NB4 (cell line): ENCODE data around the gene SPSB4.
"Not testable (repeated sequence)": the region's sequence is repeated elsewhere in the genome, so short reads cannot be mapped to it uniquely, and the experiment has no call there.

Experiments used
- DNase-seq: peaks from one replicate; pipeline ENCODE4 v3.0.0; 2010; ENCODE audit warnings: low read depth
- H3K4me3 ChIP-seq: one replicate; pipeline ENCODE4 v1.5.1; 2011; ENCODE audit warnings: mild to moderate bottlenecking, low read depth, low read length, moderate library complexity
- MAX ChIP-seq: IDR thresholded peaks from 2 replicates; pipeline ENCODE4 v1.6.1; 2011; ENCODE audit warnings: low read depth, low read length
- MYC ChIP-seq: IDR thresholded peaks from 2 replicates; pipeline ENCODE4 v1.6.1; 2011; ENCODE audit warnings: low read depth, low read length
- POLR2A ChIP-seq: IDR thresholded peaks from 2 replicates; pipeline ENCODE4 v1.6.1; 2011; ENCODE audit warnings: mild to moderate bottlenecking; ENCODE audit not compliant: insufficient read length; ENCODE audit errors: extremely low read depth
- TF ChIP-seq, protein P1 (sequence below): IDR thresholded peaks from one replicate; pipeline ENCODE4 v1.5.1; 2012; ENCODE audit warnings: low read depth, low read length

Gene SPSB4

GRCh38 chr3:141114816-141115460 is 63.8 kb downstream of the SPSB4 start:
- no peak for DNase-seq
- H3K4me3 ChIP-seq = no peak overlapping the region
- no peak for TF ChIP-seq POLR2A
- no peak for TF ChIP-seq MAX
- no peak for TF ChIP-seq MYC
- TF ChIP-seq, protein P1, sequence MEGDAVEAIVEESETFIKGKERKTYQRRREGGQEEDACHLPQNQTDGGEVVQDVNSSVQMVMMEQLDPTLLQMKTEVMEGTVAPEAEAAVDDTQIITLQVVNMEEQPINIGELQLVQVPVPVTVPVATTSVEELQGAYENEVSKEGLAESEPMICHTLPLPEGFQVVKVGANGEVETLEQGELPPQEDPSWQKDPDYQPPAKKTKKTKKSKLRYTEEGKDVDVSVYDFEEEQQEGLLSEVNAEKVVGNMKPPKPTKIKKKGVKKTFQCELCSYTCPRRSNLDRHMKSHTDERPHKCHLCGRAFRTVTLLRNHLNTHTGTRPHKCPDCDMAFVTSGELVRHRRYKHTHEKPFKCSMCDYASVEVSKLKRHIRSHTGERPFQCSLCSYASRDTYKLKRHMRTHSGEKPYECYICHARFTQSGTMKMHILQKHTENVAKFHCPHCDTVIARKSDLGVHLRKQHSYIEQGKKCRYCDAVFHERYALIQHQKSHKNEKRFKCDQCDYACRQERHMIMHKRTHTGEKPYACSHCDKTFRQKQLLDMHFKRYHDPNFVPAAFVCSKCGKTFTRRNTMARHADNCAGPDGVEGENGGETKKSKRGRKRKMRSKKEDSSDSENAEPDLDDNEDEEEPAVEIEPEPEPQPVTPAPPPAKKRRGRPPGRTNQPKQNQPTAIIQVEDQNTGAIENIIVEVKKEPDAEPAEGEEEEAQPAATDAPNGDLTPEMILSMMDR = no peak

DNA sequence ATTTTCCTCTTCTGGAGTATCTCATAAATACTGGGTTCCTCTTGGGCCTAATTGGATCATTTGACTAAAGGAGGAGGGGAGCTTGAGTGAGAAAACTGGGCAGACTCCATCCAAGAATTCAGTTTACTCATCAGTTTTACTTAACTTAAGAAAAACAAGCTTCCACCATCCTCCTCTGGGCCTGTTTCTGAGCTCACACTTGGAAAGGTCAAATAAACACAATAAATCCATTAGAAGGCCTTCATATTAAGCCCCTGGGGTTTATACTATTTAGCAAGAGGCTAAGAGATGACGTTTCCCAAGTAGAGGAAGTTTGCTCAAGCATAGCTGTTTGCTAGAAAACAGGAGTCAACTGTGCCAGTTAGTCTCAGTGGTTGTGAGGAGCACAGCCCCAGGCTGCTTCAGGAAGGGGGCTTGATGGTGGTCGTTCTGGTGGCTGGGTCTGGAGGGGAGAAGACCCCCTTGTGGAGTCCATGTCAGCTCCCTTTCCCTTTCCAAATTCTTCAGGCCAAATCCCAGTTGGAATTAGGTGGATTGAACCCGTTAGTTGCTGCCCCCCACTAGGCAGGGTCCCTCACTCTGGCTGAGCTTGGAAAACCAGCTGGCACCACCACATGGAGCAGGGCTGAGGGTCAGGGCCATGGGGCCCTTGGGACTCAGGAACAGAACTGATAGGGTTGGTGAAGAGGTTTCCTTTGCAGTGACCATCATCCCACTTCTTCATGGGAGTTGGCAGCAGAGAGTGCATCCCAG is 64.8 kb downstream of the SPSB4 start:
- TF ChIP-seq MYC (no peak), MAX (no peak), POLR2A (no peak)
- TF ChIP-seq, protein P1 = no peak
- no peak overlapping the region for H3K4me3 ChIP-seq
- DNase-seq = no peak

DNA sequence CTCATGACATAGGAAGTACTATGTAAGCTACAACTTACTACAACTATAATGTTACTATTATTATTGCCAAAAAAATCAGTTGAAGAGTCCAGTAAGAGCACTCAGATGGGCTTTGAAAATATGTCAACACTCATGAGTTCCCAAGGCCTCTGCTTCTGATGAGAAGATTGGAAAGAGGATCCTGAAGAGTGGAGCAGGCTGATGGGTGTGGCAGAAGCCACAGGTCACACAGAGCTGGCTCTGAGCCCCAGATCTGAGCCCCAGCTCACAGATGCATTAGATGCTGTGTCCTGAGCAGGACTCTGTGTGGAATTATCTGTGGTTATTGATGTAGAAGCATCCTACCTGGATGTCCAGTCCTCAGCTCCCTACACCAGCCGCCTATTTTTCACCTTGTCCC is 65.6 kb downstream of the SPSB4 start:
- no peak overlapping the region for H3K4me3 ChIP-seq
- no peak for DNase-seq
- TF ChIP-seq, protein P1 = no peak
- no peak for TF ChIP-seq MYC
- no peak for TF ChIP-seq MAX
- TF ChIP-seq POLR2A = no peak

GRCh38 chr3:141117982-141118381 is 66.8 kb downstream of the SPSB4 start:
- DNase-seq, H3K4me3 ChIP-seq: not testable (repeated sequence)

GRCh38 chr3:141122455-141123030 is 71.4 kb downstream of the SPSB4 start:
- no peak for TF ChIP-seq MYC
- TF ChIP-seq MAX = no peak
- TF ChIP-seq, protein P1 = no peak
- TF ChIP-seq POLR2A = no peak

GRCh38 chr3:141123677-141124410 is 72.7 kb downstream of the SPSB4 start:
- no peak for DNase-seq
- H3K4me3 ChIP-seq = no peak overlapping the region
- no peak for TF ChIP-seq MAX
- TF ChIP-seq, protein P1 = no peak
- no peak for TF ChIP-seq MYC
- no peak for TF ChIP-seq POLR2A

More at GRCh38 chr3:141122455-141123030, 71.4 kb downstream of the SPSB4 start:
- DNase-seq = no peak
- no peak overlapping the region for H3K4me3 ChIP-seq
